Measurements from ENCODE around the gene IMMP2L.
A peak's percentile ranks its signal among the peaks of the same experiment; 100 is the strongest.
"Not testable (repeated sequence)": the region's sequence is repeated elsewhere in the genome, so short reads cannot be mapped to it uniquely, and the experiment has no call there.

IMMP2L gene

GRCh38 chr7:111561904-111562732, at the start of gene IMMP2L:
IMMP2L (minus strand) TSS chr7:111562492.
- DNase-seq: peak; percentile 91

GRCh38 chr7:111609483-111610254, 47.4 kb upstream of the IMMP2L start:
- DNase-seq: not testable (repeated sequence)

GRCh38 chr7:111607621-111608020, 45.3 kb upstream of the IMMP2L start:
- no peak for DNase-seq

- no peak for DNase-seq
These were observed 43.0 kb upstream of the IMMP2L start for GRCh38 chr7:111605246-111605645.

GRCh38 chr7:111600091-111600490, 37.8 kb upstream of the IMMP2L start:
- DNase-seq: no peak

- no peak for DNase-seq
These were observed 33.5 kb upstream of the IMMP2L start for GRCh38 chr7:111595780-111596179.

- DNase-seq: no peak
These were observed 32.3 kb upstream of the IMMP2L start for GRCh38 chr7:111594602-111595001.

GRCh38 chr7:111593343-111593742, 31.1 kb upstream of the IMMP2L start:
- DNase-seq: no peak

- no peak for DNase-seq
These were observed 25.8 kb upstream of the IMMP2L start for GRCh38 chr7:111588065-111588433.

GRCh38 chr7:111587410-111588064, 25.2 kb upstream of the IMMP2L start:
- DNase-seq: no peak

GRCh38 chr7:111586711-111587409, 24.6 kb upstream of the IMMP2L start:
- DNase-seq: no peak

GRCh38 chr7:111581784-111582488, 19.6 kb upstream of the IMMP2L start:
- not testable (repeated sequence) for DNase-seq

GRCh38 chr7:111581207-111581606, 18.9 kb upstream of the IMMP2L start:
- not testable (repeated sequence) for DNase-seq

GRCh38 chr7:111578754-111579153, 16.5 kb upstream of the IMMP2L start:
- DNase-seq: no peak

- no peak for DNase-seq
These were observed 9.4 kb upstream of the IMMP2L start for GRCh38 chr7:111571720-111572119.

GRCh38 chr7:111568870-111569462, 6.7 kb upstream of the IMMP2L start:
- DNase-seq: no peak

GRCh38 chr7:111568419-111568818, 6.1 kb upstream of the IMMP2L start:
- no peak for DNase-seq

GRCh38 chr7:111564078-111564477, 1.8 kb upstream of the IMMP2L start:
- DNase-seq: no peak

GRCh38 chr7:111561654-111561903, 713 bp downstream of the IMMP2L start:
- DNase-seq: peak; percentile 3

GRCh38 chr7:111560773-111561653, 1.3 kb downstream of the IMMP2L start:
- peak; percentile 4 for DNase-seq

- no peak for DNase-seq
These were observed 3.3 kb downstream of the IMMP2L start for GRCh38 chr7:111558991-111559390.

Measured in suppressor macrophage treated with lipopolysaccharide for 4 hours (primary cell).